Peyer's patch (tissue), 4 donors: ENCODE measurements around the gene PLK4.

Experiments
- CTCF ChIP-seq, 6 experiments: fragments of 450-650 bp in 4 of 6; fragments of 200-600 bp in 2 of 6; sonication (generic) in 1 of 6; IDR thresholded peaks; one replicate each; pipeline ENCODE4 v1.5.1; 2017 to 2019; ENCODE audit warnings: antibody characterized with exemption in 6 of 6, mild to moderate bottlenecking in 3 of 6, moderate library complexity in 1 of 6
- POLR2A ChIP-seq, 2 donors: fragments of 450-650 bp; IDR thresholded peaks; one replicate each; pipeline ENCODE4 v1.5.1; 2017; ENCODE audit warnings: antibody characterized with exemption in 2 of 2, mild to moderate bottlenecking in 2 of 2, moderate library complexity in 2 of 2

GRCh38 chr4:127857641-127858040 lies 23.1 kb upstream of the PLK4 start:
- TF ChIP-seq CTCF (IDR thresholded peaks at IDR 0.05) (no peak), POLR2A (IDR thresholded peaks at IDR 0.05) (no peak)
